ENCODE data around the gene CPNE1. TPM values are rescaled to one million over a fixed set of nuclear protein-coding genes. Genes with fewer than 3 reads are reported as not detected.

Gene CPNE1
- total RNA-seq, 2 donors from 2014 or later, result 269 to 280 TPM

Other genes starting within 250 kb of the CPNE1 start
- gene GDF5, start 226.7 kb downstream of the CPNE1 start, total RNA-seq, result not detected
- gene CEP250, start 209.3 kb downstream of the CPNE1 start, total RNA-seq, result 10 to 100 TPM; 77.8 to 88.3 TPM
- not detected for gene C20orf173, start 135.2 kb downstream of the CPNE1 start, total RNA-seq
- gene ERGIC3, start 122.8 kb downstream of the CPNE1 start, total RNA-seq, result 100 to 1,000 TPM; 133 to 142 TPM
- 10 to 100 TPM in 1 of 2 donors, 1 to 10 TPM in 1; 7.2 to 52.4 TPM for gene SPAG4, start 49.1 kb downstream of the CPNE1 start, total RNA-seq
- 100 to 1,000 TPM; 106 to 116 TPM for gene RBM12, start within 50 bp of the CPNE1 start, total RNA-seq
- gene NFS1, start 34.5 kb upstream of the CPNE1 start, total RNA-seq, result 10 to 100 TPM; 41.1 to 49.2 TPM
- gene ROMO1, start 34.5 kb upstream of the CPNE1 start, total RNA-seq, result 100 to 1,000 TPM in 1 of 2 donors, 10 to 100 TPM in 1; 93.0 to 134 TPM
- gene RBM39, start 77.4 kb upstream of the CPNE1 start, total RNA-seq, result 100 to 1,000 TPM; 295 to 359 TPM
- gene PHF20, start 107.1 kb upstream of the CPNE1 start, total RNA-seq, result 10 to 100 TPM; 70.3 to 73.0 TPM

All from activated T-helper 17 cell treated with anti-CD3 and anti-CD28 coated beads, Interleukin-2, amount 50 U/mL, for 72 hours (primary cell).